NCI-H1436 (cell line): ENCODE measurements around the gene KCNQ1.

Source experiments
- DNase-seq: peaks from one replicate; lab custom pipeline; 2025; lab: John Stamatoyannopoulos, UW

KCNQ1 gene

GRCh38 chr11:2838676-2839294 lies 394.0 kb downstream of the KCNQ1 start:
- DNase-seq, result no peak

DNA sequence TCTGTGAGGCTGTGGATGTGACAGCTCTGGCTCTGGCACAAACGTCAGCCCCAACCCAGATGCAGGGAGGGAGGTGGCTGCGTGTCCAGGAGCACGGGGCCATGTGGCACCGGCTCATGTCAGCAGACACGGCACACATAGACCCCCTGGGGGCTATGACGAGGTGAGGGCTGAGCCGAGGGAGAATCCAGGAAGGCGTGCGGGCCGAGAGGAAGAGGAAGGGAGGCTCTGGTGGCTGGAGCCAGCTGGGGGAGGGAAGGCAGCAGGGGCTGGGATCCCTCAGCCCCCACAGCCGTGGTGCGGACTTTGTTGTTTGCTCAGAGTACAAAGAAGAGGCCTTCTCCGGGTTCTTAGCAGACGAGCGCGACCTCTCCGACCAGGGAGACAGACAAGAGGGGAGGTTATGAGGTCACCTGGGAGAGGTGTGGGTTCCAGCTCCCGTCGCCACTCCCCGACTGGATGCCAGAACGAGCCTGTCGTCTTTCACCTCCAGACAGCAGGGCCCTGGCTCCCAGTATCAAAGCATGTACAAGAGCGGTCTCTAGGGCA lies 394.7 kb downstream of the KCNQ1 start:
- DNase-seq, result no peak

GRCh38 chr11:2841411-2842190 lies 396.8 kb downstream of the KCNQ1 start:
- DNase-seq, result no peak

DNA sequence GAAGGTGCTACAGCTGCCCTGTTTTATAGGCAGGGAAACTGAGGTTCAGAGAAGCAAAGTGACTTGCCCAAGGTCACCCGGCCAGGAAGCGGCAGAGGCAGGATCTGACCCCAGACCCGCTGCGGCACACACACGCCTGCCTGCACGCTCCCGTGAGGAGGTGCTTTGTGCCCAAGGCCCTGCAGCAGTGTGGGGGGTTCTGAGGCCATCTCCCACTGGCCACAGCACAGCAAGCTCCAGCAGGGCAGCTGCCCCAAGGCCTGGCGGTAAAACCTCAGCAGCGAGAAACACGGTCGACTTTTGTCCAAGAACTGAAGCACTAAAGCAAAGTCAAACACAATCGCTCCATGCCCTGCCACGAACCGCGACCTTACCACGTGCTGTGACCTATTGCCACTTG lies 398.1 kb downstream of the KCNQ1 start:
- DNase-seq, result no peak

DNA sequence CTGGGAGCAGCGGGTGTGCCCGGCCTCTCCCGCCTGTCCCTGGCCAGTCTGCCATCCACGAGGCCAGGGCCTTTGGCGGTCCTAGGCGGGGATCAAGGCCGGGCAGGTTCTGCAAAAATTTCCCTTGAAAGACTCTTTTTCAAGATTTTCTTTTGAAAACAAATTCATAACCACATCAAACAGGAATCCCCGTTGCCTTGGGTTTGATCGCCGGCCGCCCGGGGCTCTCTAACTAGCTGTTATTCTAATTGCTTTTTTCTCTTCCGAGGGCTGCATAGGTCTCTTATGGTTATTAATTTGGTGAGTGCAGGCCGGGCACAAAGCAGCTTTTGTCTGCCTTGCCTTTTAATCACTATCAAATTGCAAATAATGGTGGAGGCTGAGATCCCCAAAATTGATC lies 398.7 kb downstream of the KCNQ1 start:
- DNase-seq, result no peak

- peak; percentile 19 for DNase-seq
These were observed 399.5 kb downstream of the KCNQ1 start for GRCh38 chr11:2844116-2844842.

GRCh38 chr11:2844996-2845395 lies 400.2 kb downstream of the KCNQ1 start:
- DNase-seq, result no peak

DNA sequence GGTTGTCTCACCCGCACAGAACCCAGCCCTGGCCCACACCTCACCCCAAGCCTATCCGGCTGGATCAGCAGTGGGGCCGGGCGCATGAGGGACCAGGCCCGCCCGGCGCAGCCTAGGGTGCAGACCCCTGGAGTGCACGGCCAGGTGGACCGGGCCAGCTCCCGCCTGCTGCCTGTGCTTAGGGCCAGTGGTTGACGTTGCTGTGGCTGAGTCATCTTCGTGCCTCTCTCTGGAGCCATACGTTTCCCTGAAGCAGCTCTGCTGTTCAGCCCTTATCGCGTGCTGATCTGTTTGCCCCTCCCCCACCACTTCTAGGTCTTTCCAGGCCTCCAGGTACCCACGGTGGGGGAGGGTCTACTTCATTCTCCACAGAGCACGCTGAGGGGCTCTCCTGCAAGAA lies 401.2 kb downstream of the KCNQ1 start:
- no peak for DNase-seq

DNA sequence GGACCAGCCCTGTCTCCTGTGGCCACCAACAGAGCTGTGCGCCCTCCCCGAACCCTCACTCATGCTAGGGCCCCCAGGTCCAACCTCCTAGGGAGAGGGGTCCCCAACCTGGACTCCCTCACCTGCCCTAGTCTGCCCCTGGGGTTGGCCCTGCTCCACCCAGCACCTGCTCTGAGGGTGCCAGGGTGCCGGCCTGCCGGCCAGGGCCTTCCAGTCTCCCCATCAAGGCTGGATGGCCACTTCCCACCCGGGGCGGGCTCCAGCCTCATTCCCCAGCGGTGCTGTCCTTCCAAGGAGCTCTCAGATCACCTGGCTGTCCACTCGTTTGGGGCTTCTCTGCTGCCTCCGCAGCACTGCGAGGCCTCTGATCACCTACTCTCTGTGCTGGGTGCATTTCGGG lies 401.7 kb downstream of the KCNQ1 start:
- no peak for DNase-seq

DNA sequence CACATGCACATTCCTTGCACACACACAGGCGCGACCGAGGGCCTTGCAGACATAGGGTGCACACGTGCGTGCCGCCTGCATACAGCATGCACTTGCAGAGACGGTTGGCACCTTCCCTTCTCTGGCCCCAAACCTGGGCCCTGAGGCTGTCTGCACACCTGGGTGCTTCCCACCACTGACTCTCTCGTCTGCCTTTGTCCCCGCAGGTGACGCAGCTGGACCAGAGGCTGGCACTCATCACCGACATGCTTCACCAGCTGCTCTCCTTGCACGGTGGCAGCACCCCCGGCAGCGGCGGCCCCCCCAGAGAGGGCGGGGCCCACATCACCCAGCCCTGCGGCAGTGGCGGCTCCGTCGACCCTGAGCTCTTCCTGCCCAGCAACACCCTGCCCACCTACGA lies 402.8 kb downstream of the KCNQ1 start:
- no peak for DNase-seq

DNA sequence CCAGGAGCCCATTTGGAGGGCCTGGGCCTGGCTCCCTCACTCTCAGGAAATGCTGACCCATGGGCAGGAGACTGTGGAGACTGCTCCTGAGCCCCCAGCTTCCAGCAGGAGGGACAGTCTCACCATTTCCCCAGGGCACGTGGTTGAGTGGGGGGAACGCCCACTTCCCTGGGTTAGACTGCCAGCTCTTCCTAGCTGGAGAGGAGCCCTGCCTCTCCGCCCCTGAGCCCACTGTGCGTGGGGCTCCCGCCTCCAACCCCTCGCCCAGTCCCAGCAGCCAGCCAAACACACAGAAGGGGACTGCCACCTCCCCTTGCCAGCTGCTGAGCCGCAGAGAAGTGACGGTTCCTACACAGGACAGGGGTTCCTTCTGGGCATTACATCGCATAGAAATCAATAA lies 403.7 kb downstream of the KCNQ1 start:
- DNase-seq, result no peak

GRCh38 chr11:2849994-2850770 lies 405.4 kb downstream of the KCNQ1 start:
- no peak for DNase-seq

GRCh38 chr11:2853401-2853800 lies 408.6 kb downstream of the KCNQ1 start:
- DNase-seq, result no peak

GRCh38 chr11:2853997-2854560 lies 409.3 kb downstream of the KCNQ1 start:
- DNase-seq, result no peak

GRCh38 chr11:2855162-2855561 lies 410.4 kb downstream of the KCNQ1 start:
- no peak for DNase-seq

DNA sequence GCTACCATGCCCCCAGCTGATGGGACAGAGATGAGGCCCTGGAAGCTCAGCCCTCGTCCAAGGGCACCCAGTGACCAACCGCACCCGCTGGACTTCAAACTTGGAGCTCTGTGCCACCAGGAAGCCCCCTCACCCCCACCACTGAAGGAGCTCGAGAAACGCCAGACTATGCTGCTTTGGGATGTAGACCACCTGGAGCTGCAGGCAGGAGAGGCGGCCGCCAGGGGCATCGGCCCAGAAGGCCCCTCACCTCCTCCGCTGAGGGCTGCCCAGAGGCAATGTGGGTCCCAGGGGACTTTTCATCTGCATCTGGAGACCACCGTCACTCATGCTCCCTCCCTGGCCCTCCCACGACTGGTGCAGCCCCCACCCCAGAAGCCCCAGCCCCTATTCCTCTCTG lies 412.5 kb downstream of the KCNQ1 start:
- DNase-seq, result no peak

- no peak for DNase-seq
These were observed 413.1 kb downstream of the KCNQ1 start for GRCh38 chr11:2857918-2858317.

DNA sequence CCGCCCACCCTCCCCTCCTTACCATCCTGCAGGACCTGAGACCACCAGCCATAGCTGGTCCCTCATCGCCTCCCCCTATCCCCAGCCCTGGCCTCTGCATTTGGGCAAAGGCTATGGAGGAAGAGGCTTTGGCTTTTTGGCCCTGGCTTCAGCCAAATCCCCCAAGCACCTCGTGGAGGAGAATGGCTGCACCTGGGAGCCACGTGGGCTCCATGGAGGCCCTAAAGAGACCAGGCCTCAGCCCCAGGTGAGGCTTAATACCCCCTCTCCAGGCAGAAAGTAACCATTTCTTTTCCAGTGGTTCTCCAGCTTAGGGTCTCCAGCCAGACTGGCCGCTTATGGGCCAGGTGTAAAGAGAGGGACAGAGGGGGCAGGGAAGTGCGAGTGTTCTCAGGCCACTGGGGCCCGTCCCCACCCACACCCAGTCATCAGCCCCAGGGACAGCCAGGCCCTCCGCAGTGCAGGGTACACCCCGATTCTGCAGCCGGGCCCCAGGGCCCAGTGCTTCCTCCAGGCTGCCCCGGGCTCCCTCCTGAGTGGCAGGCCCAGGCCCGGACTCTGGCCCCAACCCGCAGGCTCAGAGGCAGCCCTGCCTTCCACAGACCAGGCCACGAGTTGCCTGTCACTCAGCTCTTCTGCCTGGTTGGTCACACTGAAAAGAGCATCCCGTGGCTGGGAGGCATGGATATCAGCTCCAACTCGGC lies 414.3 kb downstream of the KCNQ1 start:
- DNase-seq, result no peak

DNA sequence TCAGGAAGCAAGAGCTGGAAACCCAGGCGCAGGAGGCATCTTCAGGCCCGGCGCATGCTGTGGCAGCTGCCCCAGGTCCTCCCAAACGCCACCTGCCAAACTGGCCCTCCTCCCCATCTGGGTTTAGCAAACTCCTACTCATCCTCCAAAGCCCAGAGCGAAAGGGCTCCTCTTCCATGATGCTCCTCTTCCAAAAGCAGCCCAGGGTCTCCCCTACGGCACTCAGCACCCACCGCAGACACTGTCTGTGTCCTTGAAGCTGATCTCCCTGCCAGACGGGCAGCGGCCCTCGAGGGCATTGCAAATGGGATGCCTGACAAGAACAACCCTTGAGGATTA lies 414.9 kb downstream of the KCNQ1 start:
- DNase-seq, result no peak

- no peak for DNase-seq
These were observed 415.8 kb downstream of the KCNQ1 start for GRCh38 chr11:2860636-2861035.
